Esophagus squamous epithelium (tissue), 4 donors: Measurements from ENCODE around the gene TCEA2.

Experiments used
- POLR2A ChIP-seq, 4 donors: fragments of 450-650 bp; IDR thresholded peaks; one replicate each; pipeline ENCODE4 v1.6.1; 2017; ENCODE audit warnings: antibody characterized with exemption in 4 of 4, mild to moderate bottlenecking in 4 of 4, moderate library complexity in 3 of 4
- TF ChIP-seq, protein P1 (sequence below), 6 experiments: fragments of 450-650 bp in 4 of 6; fragments of 200-600 bp in 2 of 6; sonication (generic) in 2 of 6; IDR thresholded peaks; one replicate each; pipeline ENCODE4 v1.5.1; 2016 to 2019; ENCODE audit warnings: antibody characterized with exemption in 6 of 6, mild to moderate bottlenecking in 4 of 6, moderate library complexity in 4 of 6

- TF ChIP-seq, protein P1, sequence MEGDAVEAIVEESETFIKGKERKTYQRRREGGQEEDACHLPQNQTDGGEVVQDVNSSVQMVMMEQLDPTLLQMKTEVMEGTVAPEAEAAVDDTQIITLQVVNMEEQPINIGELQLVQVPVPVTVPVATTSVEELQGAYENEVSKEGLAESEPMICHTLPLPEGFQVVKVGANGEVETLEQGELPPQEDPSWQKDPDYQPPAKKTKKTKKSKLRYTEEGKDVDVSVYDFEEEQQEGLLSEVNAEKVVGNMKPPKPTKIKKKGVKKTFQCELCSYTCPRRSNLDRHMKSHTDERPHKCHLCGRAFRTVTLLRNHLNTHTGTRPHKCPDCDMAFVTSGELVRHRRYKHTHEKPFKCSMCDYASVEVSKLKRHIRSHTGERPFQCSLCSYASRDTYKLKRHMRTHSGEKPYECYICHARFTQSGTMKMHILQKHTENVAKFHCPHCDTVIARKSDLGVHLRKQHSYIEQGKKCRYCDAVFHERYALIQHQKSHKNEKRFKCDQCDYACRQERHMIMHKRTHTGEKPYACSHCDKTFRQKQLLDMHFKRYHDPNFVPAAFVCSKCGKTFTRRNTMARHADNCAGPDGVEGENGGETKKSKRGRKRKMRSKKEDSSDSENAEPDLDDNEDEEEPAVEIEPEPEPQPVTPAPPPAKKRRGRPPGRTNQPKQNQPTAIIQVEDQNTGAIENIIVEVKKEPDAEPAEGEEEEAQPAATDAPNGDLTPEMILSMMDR (IDR thresholded peaks at IDR 0.05) = no peak
- TF ChIP-seq POLR2A (IDR thresholded peaks at IDR 0.05) = no peak
These were observed 25.3 kb upstream of the TCEA2 start for GRCh38 chr20:64037498-64038213.
